ENCODE data around the gene C10orf120.
A peak's percentile ranks its signal among the peaks of the same experiment; 100 is the strongest.

The C10orf120 gene

GRCh38 chr10:122699796-122700455, at the start of gene C10orf120:
TSS of gene C10orf120 (minus strand) at chr10:122699846. CDS start at chr10:122699790, 56 bp downstream.
- DNase-seq = no peak

DNA sequence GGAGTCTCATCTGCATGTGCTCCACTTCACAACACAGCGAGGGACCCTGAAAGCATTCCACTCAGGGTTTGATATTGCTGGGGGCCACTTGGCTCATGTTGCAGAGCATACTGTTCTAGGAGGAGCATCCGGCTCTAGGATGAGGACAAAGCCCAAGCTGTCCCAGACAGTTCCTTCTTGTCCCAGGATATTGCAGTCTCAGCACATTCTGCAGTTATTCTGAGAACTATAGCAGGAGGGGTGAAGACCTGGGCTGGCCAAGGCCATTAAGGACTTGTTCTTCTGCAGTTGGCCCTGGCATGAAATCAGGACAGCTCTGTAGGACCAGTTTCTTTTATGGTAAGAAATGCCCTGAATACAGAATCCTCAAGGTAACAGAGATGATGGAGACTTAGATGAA, 48.9 kb upstream of the C10orf120 start:
- no peak for DNase-seq

- DNase-seq = no peak
Measured at GRCh38 chr10:122746408-122746807, 46.8 kb upstream of the C10orf120 start.

- no peak for DNase-seq
Measured at GRCh38 chr10:122744257-122744656, 44.6 kb upstream of the C10orf120 start.

- DNase-seq = peak; percentile 33 to 54
Measured at GRCh38 chr10:122740640-122741039, 41.0 kb upstream of the C10orf120 start.

DNA sequence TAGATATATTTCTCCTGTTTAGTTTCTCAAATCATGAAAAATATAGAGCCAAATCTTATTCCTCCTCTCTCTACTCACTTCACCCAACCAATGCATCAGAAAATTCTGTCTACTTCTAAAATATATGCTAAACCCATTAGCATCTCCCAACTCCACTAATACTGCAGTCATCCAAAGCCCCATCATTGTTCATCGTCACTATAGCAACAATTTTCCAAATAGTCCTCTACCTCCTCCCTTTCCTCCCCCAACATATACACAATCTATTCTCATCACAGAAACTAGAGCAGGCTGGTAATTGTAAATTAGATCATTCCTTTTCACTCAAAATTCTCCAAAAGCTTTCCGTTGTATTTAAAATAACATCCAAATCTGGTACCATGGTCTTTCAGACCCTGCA, 38.4 kb upstream of the C10orf120 start:
- no peak for DNase-seq

DNA sequence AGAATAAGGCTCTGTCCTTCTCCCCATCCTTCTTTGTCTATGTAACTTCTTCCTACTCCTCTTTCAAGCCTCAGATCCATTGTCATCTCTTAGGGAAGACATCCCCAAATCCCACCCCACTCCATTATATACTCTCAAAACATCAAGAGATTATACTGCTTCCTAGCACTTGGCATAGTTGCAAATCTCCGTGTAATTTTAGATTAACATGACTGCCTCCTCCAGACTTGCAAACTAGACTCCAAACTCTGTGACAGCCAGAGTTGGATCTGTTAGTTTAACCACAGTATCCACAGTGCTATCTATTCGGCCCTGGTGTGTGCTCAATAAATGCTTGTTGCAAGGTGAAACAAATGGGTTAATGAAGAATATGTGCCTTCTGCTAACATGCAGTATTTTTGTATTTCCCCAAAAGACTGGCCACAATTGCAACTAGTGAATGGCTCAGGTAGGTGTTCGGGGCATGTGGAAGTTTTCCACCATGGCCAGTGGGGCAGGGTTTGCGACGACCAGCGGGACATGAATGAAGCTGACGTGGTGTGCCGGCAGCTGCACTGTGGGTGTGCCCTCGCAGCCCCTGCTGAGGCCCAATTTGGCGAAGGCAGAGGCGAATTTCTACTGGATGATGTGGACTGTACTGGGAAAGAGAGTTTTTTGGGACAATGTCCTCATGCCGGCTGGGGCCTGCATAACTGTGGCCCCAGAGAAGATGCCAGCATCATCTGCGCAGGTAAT, 34.5 kb upstream of the C10orf120 start:
- no peak for DNase-seq

DNA sequence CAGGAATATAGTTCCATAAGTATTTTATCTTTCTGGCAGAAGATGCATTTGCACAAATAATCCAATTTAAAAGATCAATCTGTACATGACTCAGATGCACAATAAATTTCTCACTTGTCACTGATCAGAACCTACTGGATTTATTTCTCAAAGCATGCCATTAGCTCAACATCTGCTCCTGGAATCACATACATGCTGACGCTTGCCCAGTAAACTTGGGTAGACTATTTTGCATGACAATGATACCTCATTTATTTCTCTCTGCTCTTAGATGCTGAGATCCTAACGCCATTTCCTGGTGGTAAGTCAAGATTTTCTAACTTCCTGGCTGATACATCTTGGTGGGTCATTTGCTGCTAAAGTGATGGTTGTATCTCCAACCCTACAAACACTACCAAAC, 33.8 kb upstream of the C10orf120 start:
- DNase-seq = peak in 1 of 2 experiments; percentile 25

DNA sequence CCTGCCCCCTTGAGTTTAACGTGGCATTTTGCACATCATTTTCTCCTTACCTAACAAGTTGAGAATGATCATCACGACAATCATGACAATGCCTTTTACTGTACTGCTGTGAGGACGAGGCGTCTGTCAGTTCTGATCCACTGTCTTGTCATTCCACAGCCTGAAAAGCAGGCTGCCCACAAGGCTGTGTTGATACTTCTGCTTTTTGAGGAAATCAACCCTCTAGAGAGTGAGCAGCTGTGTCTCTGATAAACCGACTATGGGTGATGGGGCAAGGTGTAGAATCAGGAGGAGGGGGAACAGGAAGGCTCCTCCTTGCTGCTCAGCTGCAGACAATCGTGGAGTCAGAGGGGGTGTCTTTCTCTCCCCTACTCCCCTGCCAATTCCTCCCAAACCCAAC, 30.6 kb upstream of the C10orf120 start:
- no peak for DNase-seq

DNA sequence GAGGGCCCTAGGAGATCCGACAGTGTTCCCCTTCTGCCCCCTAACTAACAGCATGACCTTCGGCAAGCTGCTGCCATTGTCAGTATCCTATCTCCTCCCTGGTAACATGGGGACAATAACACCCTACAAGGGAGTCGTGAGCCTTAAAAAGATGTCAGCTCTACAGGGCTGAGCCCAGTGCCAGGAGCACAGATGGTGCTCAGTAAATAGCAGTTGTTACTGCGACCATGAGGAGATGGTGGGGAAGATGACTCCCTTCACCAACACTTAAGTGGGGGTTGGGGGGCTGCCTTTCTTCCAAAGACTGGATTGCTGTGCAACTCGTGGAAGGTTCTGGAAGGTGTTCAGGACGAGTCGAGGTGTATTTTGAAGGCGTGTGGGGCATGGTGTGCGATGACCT, 29.5 kb upstream of the C10orf120 start:
- DNase-seq = no peak

DNA sequence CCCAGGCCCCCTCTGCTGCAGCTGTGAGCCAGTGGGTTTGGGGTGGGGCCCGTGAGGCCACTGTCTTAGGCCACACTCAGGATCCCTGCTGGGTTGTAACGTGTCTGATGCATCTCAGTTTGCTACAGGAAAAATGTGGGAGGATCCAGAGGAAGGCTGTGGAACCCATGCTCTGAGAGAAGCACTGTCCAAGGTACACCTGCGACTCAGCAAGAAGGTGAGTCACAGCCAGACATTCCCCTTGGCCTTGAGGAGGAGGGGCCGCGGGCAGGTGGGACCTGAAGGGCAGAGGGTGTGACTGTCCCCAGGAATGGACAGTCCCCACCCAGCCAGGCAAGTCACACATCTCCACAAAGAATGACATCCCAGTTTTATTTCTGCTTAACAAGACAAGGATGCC, 27.8 kb upstream of the C10orf120 start:
- DNase-seq = no peak

- DNase-seq = no peak
Measured at GRCh38 chr10:122725768-122726167, 26.1 kb upstream of the C10orf120 start.

- no peak for DNase-seq
Measured at GRCh38 chr10:122725006-122725405, 25.4 kb upstream of the C10orf120 start.

DNA sequence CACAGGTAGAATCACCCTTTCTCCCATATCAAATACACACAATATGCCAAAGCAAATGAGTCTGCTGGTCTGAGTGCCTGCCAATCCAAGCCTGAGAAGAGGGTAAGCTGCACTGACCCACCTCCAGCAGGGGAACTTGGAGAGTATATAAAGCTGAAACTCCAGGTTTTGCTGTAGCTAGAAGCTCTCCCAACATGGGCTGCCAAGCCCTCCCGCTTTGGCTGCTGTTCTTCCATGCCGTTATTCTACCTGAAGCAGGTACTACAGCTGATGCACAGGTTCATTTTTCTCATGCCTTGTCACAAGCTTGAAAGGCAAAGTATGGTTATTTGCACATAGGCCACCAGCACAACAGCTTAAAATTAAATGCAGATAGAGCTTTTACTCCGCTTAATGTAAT, 21.5 kb upstream of the C10orf120 start:
- DNase-seq = no peak

GRCh38 chr10:122716025-122716424, 16.4 kb upstream of the C10orf120 start:
- DNase-seq = no peak

GRCh38 chr10:122715576-122715975, 15.9 kb upstream of the C10orf120 start:
- DNase-seq = no peak

- DNase-seq = no peak
Measured at GRCh38 chr10:122713091-122713885, 13.6 kb upstream of the C10orf120 start.

- DNase-seq = no peak
Measured at GRCh38 chr10:122710576-122710975, 10.9 kb upstream of the C10orf120 start.

GRCh38 chr10:122709971-122710370, 10.3 kb upstream of the C10orf120 start:
- no peak for DNase-seq

DNA sequence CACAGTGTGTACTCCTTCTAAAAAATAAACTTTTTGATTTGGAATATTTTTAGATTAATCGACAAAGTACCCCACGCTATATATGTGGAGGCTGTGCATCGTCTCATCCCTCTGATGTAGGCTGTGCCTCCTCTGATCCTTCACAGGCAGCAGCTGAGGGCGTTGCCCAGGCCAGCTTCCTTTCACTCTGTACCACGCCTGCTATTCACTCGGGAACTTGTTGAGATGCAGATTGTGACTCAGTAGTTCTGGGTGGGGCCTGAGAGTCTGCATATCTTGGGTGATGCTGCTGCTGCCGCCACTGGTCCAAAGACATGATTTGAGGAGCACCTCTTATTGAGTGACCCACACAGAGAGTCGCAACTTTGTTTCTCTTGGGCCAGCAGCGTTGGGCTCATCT, 7.9 kb upstream of the C10orf120 start:
- DNase-seq = no peak

- DNase-seq = no peak
Measured at GRCh38 chr10:122706947-122707346, 7.3 kb upstream of the C10orf120 start.

GRCh38 chr10:122706467-122706866, 6.8 kb upstream of the C10orf120 start:
- no peak for DNase-seq

Measured in NCI-H524 (cell line).